ENCODE results near the gene BBS9. TPM values are rescaled to one million over a fixed set of nuclear protein-coding genes. Genes with fewer than 3 reads are reported as not detected.
A peak's percentile ranks its signal among the peaks of the same experiment; 100 is the strongest.
"Not testable (repeated sequence)": the region's sequence is repeated elsewhere in the genome, so short reads cannot be mapped to it uniquely, and the experiment has no call there.

The BBS9 gene
- polyA plus RNA-seq, 1 donor from 2014 or later = 9.8 TPM

- Histone ChIP-seq H3K27me3 (ENCODE audit: insufficient read depth, low read depth, low read length) (no peaks in the 10 kb centered on the region), H3K9me2 (ENCODE audit: insufficient read depth, low read length) (no peaks in the 10 kb centered on the region), H4K20me1 (ENCODE audit: insufficient read depth) (no peaks in the 10 kb centered on the region), H2AFZ (ENCODE audit: low read depth, low read length) (no peak overlapping the region), H3K9ac (ENCODE audit: low read length) (no peak overlapping the region), H3K36me3 (ENCODE audit: insufficient read depth, low read length) (no peaks in the 10 kb centered on the region), H3F3A (ENCODE audit: insufficient read depth, low read length, poor library complexity, severe bottlenecking) (no peaks in the 10 kb centered on the region), H3K4me2 (ENCODE audit: low read length) (no peak overlapping the region), H3K27ac (ENCODE audit: low read length) (no peak overlapping the region), H3K9me3 (ENCODE audit: low read length) (no peaks in the 10 kb centered on the region), H3K79me2 (replicated peaks; ENCODE audit: insufficient read depth, low read length) (no peaks in the 10 kb centered on the region), H3K4me3 (ENCODE audit: low read length) (no peak overlapping the region)
- no peak for TF ChIP-seq EP300 (conservative IDR thresholded peaks at IDR 0.05; ENCODE audit: poor library complexity, severe bottlenecking)
These were observed 348.5 kb downstream of the BBS9 start for GRCh38 chr7:33477719-33478480.

GRCh38 chr7:33484476-33484875 is 355.1 kb downstream of the BBS9 start:
- not testable (repeated sequence) for H3K4me3 ChIP-seq (ENCODE audit: low read length); H3K27ac ChIP-seq (ENCODE audit: low read length); H3K27me3 ChIP-seq (ENCODE audit: insufficient read depth, low read depth, low read length); H3K9me3 ChIP-seq (ENCODE audit: low read length); H3F3A ChIP-seq (ENCODE audit: insufficient read depth, low read length, poor library complexity, severe bottlenecking); H3K4me2 ChIP-seq (ENCODE audit: low read length); H2AFZ ChIP-seq (ENCODE audit: low read depth, low read length); H3K79me2 ChIP-seq (replicated peaks; ENCODE audit: insufficient read depth, low read length); H3K36me3 ChIP-seq (ENCODE audit: insufficient read depth, low read length); H3K9ac ChIP-seq (ENCODE audit: low read length); H3K9me2 ChIP-seq (ENCODE audit: insufficient read depth, low read length); H4K20me1 ChIP-seq (ENCODE audit: insufficient read depth)

GRCh38 chr7:33485747-33486493 is 356.6 kb downstream of the BBS9 start:
- Histone ChIP-seq H4K20me1 (ENCODE audit: insufficient read depth) (no peaks in the 10 kb centered on the region), H3K27ac (ENCODE audit: low read length) (no peak overlapping the region), H3K79me2 (replicated peaks; ENCODE audit: insufficient read depth, low read length) (no peaks in the 10 kb centered on the region), H3K27me3 (ENCODE audit: insufficient read depth, low read depth, low read length) (no peaks in the 10 kb centered on the region), H3K9me3 (ENCODE audit: low read length) (no peaks in the 10 kb centered on the region), H2AFZ (ENCODE audit: low read depth, low read length) (no peak overlapping the region), H3K36me3 (ENCODE audit: insufficient read depth, low read length) (no peaks in the 10 kb centered on the region), H3K4me3 (ENCODE audit: low read length) (no peak overlapping the region), H3K9ac (ENCODE audit: low read length) (no peak overlapping the region), H3K9me2 (ENCODE audit: insufficient read depth, low read length) (no peaks in the 10 kb centered on the region), H3K4me2 (ENCODE audit: low read length) (no peak overlapping the region), H3F3A (ENCODE audit: insufficient read depth, low read length, poor library complexity, severe bottlenecking) (no peaks in the 10 kb centered on the region)
- TF ChIP-seq SMC3 (conservative IDR thresholded peaks at IDR 0.05; ENCODE audit: poor library complexity) = no peak
- no peak for TF ChIP-seq CTCF (IDR thresholded peaks at IDR 0.05; ENCODE audit: poor library complexity, severe bottlenecking)
- TF ChIP-seq MXI1 (conservative IDR thresholded peaks at IDR 0.05; ENCODE audit: poor library complexity, severe bottlenecking) = no peak
- no peak for TF ChIP-seq POLR2AphosphoS5 (IDR thresholded peaks at IDR 0.05)
- no peak for TF ChIP-seq REST (IDR thresholded peaks at IDR 0.05; ENCODE audit: borderline replicate concordance)
- no peak for TF ChIP-seq EZH2 (IDR thresholded peaks at IDR 0.05; ENCODE audit: borderline replicate concordance, insufficient read depth, low read length, poor library complexity, severe bottlenecking)
- peak; percentile 25 for TF ChIP-seq EP300 (conservative IDR thresholded peaks at IDR 0.05; ENCODE audit: poor library complexity, severe bottlenecking)

All from neural cell (in vitro differentiated cells).